Adipose tissue (tissue), 3 donors: ENCODE measurements around the gene SEC11A. TPM values are rescaled to one million over a fixed set of nuclear protein-coding genes. Genes with fewer than 3 reads are reported as not detected.
"Not testable (repeated sequence)": the region's sequence is repeated elsewhere in the genome, so short reads cannot be mapped to it uniquely, and the experiment has no call there.

Source experiments
- H3K27ac ChIP-seq: one replicate; pipeline ENCODE4 v1.5.1; 2013; ENCODE audit warnings: low read depth, low read length
- WGBS, 3 donors: extraction: QIAGEN DNeasy Blood & Tissue Kit; methylation state at CpG; one replicate each; pipeline ENCODE4 v1.1.7; 2013; 5-methylcytosine and 5-hydroxymethylcytosine counted together
- polyA plus RNA-seq, 3 donors: library from polyadenylated mRNA; stranded (reverse); fragments of 200-250 nt; gene quantifications; one replicate each; pipeline ENCODE4 v1.2.3, GENCODE V29; 2013
- donor health status: healthy with polysubstance abuse.
- donor health status: Bipolar disorder and iron deficiency.
- donor health status: healthy.

Gene SEC11A
- polyA plus RNA-seq, 3 donors, result 92.2 to 290 (median 215) TPM

DNA sequence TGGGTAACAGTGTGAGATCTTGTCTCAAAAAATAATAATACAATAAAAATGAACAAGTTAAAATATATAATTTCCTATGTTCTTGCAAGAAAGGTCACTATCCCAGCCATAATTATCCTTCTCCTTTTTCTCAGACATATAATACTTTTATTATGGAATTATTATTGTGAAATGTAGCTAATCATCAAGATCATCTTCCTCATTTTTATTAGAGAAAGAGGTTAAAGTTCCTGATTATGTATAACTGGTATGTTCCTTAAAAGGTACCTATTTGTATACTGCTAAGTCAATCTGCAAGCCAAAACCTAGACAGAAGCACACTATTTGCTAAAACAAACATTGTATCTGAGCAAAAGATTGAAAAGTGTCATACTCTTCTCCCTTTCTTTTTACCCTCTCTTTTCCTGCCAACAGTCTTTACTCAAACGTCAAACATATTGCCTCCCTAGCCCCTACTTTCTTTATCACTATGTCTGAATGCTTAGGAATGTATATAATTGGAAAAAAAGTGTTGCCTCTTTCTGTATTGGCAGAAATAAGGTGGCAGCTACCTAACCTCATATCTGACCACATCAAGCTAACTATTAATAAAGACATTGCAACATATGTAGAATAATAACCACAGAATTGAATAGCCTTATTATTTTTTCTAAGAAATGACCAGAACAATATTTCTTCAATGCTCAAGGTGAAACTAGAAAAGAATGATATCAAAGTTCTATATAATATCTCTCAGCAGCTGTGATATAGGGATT lies 18.5 kb downstream of the SEC11A start:
- 4 to 30% (median 29%) methylated on average over 1 of the region's 1 CpG for WGBS, 3 donors
- H3K27ac ChIP-seq, result no peak overlapping the region

- H3K27ac ChIP-seq, result no peak overlapping the region
- 83 to 88% (median 84%) methylated on average over 4 of the region's 4 CpGs for WGBS, 3 donors
These were observed 19.2 kb downstream of the SEC11A start for GRCh38 chr15:84696757-84697156.

GRCh38 chr15:84690342-84690741 lies 25.6 kb downstream of the SEC11A start:
- H3K27ac ChIP-seq, result no peak overlapping the region
- WGBS, 3 donors, result 93 to 97% (median 96%) methylated on average over 8 of the region's 8 CpGs

DNA sequence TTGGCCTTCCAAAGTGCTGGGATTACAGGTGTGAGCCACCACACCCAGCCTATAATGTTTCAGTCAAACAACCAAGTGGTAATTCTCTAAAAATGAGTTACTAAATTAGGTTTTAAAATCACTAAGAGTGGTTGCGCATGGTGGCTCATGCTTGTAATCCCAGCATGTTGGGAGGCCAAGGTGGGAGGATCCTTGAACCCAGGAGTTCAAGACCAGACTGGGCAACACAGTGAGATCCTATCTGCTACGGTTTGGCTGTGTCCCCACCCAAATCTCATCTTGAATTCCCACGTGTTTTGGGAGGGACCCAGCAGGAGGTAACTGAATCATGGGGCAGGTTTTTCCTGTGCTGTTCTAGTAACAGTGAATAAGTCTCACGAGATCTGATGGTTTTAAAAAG lies 26.1 kb downstream of the SEC11A start:
- H3K27ac ChIP-seq, result no peak overlapping the region
- 92 to 97% (median 96%) methylated on average over 4 of the region's 4 CpGs for WGBS, 3 donors

- 87 to 96% (median 88%) methylated on average over 7 of the region's 7 CpGs for WGBS, 3 donors
- H3K27ac ChIP-seq, result not testable (repeated sequence)
These were observed 29.5 kb downstream of the SEC11A start for GRCh38 chr15:84686446-84686845.

- H3K27ac ChIP-seq, result no peak overlapping the region
- WGBS, 3 donors, result 68 to 96% (median 72%) methylated on average over 5 of the region's 5 CpGs
These were observed 30.6 kb downstream of the SEC11A start for GRCh38 chr15:84685304-84685703.

- 41 to 96% (median 88%) methylated on average over 1 of the region's 1 CpG for WGBS, 3 donors
- no peak overlapping the region for H3K27ac ChIP-seq
These were observed 31.8 kb downstream of the SEC11A start for GRCh38 chr15:84684092-84684491.

DNA sequence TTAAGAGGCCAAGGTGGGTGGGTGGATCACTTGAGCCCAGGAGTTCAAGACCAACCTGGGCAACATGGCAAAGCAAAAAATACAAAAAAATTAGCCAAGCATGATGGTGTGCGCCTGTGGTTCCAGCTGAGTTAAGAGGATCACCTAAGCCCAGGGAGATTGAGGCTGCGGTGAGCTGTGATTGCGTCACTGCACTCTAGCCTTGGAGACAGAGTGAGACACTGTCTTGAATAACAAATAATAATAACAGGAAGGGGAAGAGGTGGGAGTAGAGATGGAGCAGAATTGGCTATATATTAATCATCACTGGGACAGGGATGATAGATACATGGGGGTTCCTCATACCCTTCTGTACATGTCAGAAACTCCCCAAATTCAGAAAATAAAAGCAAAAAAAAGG lies 34.1 kb downstream of the SEC11A start:
- no peak overlapping the region for H3K27ac ChIP-seq
- 78 to 98% (median 80%) methylated on average over 3 of the region's 3 CpGs for WGBS, 3 donors

GRCh38 chr15:84671211-84671610 lies 44.7 kb downstream of the SEC11A start:
- no peak overlapping the region for H3K27ac ChIP-seq

GRCh38 chr15:84669726-84670125 lies 46.2 kb downstream of the SEC11A start:
- H3K27ac ChIP-seq, result no peak overlapping the region
- WGBS, 3 donors, result 89 to 92% (median 89%) methylated on average over 8 of the region's 8 CpGs

DNA sequence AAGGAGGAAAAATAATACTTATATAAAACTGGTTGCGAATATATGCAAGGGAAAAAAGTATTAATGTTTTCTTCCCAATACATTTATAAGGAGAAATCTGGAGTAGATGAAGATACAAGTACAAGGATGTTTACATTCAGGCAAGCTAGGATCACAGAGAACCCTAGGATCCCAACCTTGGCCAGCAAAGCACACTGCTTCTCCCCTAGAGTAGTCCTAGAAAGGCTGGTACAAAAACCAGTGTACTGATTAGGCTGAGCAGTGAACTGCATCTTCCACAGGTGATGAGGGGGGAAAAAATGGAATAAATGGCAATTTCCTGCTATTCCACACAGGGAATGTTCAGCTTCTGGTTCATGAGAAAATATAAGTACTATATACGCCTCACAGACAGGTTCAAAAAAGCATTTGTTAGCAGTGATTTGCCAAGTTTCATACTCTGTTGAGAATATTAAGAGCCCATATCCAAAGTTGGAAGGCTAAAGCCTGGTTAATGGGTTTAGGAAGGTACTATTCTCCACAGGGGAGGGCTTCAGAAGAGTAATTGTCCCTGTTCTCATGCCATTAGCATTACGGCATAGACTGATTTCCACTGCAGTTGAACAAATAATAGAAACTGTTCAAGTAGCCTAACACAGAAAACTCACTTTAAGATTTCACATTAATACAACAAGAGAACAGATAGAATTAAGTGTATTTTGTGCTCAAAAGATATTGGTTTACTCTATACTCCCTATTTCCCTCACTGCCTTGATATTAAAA lies 47.5 kb downstream of the SEC11A start:
- WGBS, 3 donors, result 83 to 97% (median 96%) methylated on average over 3 of the region's 3 CpGs
- H3K27ac ChIP-seq, result no peak overlapping the region

DNA sequence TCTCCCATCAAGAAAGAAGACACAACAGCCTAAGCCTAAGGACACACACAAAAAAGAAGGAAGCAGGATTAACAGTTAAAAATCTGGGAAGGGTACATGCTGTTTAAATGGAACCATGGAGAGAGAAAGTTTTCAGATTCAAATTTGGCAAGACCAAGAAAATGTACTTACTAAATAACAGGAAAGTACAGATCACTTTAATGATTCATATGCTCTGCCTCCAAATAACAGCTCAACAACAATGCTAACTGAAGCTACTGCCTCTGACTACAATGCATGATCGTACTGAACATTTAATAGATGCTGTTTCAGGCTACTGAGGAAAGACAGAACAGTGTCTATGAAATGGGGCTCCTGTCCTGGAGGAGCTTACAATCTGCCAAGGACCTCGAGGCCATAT lies 49.6 kb downstream of the SEC11A start:
- WGBS, 3 donors, result 75 to 86% (median 85%) methylated on average over 2 of the region's 2 CpGs
- H3K27ac ChIP-seq, result no peak overlapping the region

GRCh38 chr15:84661001-84661400 lies 54.9 kb downstream of the SEC11A start:
- 92 to 97% (median 94%) methylated on average over 10 of the region's 10 CpGs for WGBS, 3 donors
- H3K27ac ChIP-seq, result no peak overlapping the region

DNA sequence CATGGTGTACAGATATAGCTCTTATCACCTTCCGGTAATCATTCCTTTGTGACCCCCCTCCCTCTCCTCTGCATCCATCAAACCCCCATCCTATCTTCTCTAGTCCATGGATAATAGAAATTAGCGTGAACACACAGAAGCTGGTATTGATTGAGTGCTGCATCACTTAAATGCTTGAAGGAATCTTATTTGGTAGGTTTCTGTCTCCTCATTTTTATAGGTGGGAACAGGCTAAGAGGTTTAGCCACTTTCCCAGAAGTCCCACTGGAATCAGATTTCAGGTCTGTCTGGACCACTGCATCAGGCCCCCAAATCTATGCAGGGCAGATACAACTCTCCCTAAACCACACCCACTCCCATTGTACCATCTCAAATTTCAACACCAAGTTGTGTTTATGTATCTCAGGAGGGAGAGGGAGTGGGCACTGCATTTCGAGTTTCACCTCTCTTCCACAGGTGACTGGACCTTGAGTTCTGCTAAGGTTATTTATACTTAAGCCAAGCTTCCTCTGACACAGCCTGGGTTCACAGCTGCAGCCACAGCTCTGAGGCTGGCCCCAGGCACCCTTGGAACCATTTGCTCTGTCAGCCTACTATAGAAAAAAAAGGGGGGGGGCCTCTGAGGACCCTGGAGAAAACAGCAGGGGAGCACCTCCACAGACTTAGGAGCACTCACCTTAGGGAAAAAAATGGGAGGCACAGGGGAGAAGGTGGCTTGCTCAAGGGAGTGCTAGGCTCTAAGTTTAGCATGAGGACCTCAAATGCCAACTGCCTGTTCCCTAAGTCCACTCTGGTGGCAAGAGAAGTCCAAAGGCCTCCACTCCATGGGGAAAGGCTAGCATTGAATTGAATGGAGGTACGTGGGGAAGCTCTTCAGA lies 55.8 kb downstream of the SEC11A start:
- no peak overlapping the region for H3K27ac ChIP-seq
- WGBS, 3 donors, result 74 to 89% (median 86%) methylated on average over 4 of the region's 4 CpGs

- no peak overlapping the region for H3K27ac ChIP-seq
- WGBS, 3 donors, result 46 to 56% (median 49%) methylated on average over 7 of the region's 7 CpGs
These were observed 57.0 kb downstream of the SEC11A start for GRCh38 chr15:84658788-84659411.

DNA sequence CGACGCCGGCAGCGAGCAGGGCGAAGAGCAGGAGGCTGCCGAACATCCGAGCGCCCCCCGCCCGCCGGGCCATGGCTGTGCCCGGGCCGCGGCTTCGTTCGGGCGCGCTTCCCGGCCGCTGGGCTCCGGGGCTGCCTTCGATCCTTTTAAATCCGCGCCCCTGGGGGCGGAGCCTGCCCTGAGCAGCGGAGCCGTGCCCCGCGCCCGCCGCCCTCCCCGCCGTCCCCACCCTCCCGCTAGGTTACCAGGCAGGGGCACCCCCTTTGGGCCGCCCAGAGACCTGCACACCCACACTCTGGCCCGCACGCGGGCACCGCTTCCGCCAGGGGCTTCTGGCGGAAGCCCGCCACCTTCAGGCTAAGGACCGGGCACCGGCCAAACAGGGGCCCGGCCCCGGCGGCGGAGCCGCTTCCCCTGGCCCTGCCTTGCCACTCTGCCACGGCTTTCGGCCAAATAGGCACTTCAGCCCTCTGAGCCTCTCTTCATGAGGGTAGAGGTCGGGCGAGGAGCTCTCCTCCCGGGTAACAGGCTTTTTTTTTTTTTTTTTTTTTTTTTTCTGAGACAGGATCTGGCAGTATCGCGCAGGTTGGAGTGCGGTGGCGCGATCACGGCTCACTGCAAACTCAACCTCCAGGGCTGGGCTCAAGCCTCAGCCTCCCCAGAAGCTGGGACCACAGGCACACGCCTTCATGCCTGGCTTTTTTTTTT lies 57.7 kb downstream of the SEC11A start, which contains the start of gene NMB:
Gene NMB, minus strand, starts transcription at position 120 of the 708 bp plus-strand sequence. Its CDS starts 47 bp downstream, at position 73.
- no peak within 1 kb of the TSS for H3K27ac ChIP-seq
- 0 to 1% (median 1%) methylated on average over 56 to 61 of the region's 61 CpGs for WGBS, 3 donors

- 18 to 22% (median 20%) methylated on average over 17 of the region's 17 CpGs for WGBS, 3 donors
- no peak overlapping the region for H3K27ac ChIP-seq
These were observed 58.2 kb downstream of the SEC11A start for GRCh38 chr15:84657748-84658079.

DNA sequence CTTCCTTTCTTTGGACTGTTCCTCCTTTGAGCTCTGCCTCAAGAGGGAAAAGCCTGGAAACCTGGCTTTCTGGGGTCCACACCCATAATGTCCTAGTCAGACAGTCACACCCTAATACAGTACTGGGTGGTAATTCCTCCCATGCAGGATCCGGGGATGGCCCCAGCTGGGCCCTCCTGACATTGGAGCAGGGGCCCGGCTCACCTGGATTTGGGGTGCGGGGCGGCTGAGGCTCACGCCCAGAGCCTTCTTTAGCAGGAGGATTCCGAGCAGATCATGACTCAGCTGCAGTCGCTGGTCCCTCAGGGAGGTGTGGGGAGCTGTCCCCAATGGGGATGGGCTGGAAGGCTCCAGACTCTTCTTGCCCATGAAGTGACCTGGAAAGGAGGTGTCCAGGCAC lies 59.0 kb downstream of the SEC11A start:
- WGBS, 3 donors, result 92 to 93% (median 92%) methylated on average over 7 of the region's 7 CpGs
- no peak overlapping the region for H3K27ac ChIP-seq
